NCI-H2107 (cell line): ENCODE results near the gene QSOX1.
A peak's percentile ranks its signal among the peaks of the same experiment; 100 is the strongest.

Experiments used
- DNase-seq: peaks from one replicate; lab custom pipeline; 2025; lab: John Stamatoyannopoulos, UW

Gene QSOX1

GRCh38 chr1:180252638-180253536 lies 98.2 kb downstream of the QSOX1 start:
- peak; percentile 16 for DNase-seq
